ENCODE measurements around the gene TMCC3.

- TF ChIP-seq CTCF (IDR thresholded peaks at IDR 0.05; ENCODE audit: low read length) (no peak), EZH2 (optimal IDR thresholded peaks at IDR 0.05; ENCODE audit: low read depth, low read length) (no peak)
Measured at GRCh38 chr12:94674835-94675234, 24.5 kb upstream of the TMCC3 start.

Data from MM.1S (cell line).